Hippocampal formation (tissue), 2 donors: ENCODE data around the gene CCL22.
"Not testable (repeated sequence)": the region's sequence is repeated elsewhere in the genome, so short reads cannot be mapped to it uniquely, and the experiment has no call there.

Experiments
- DNase-seq, 2 donors: peaks; one replicate each; lab custom pipeline; 2025; lab: John Stamatoyannopoulos, UW

CCL22 gene

DNA sequence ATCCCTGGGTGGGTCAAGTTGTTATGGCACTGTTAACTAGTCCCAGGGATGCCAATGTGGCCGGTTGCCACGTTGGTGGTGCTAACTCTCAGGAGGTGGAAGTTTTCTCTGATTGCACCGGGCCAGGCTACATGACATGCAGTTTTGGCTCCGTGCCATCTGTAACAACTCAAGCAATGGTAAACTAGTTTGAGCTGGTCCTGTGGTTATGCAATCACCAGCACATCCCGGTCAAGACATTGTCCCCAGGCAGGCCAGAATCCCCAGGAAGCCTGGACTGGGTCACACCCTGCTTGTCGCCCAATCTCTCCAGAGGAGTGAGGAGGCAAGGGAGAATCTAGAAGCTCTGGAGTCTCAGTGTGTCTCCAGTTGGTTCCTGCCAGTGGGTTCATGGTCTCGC is 35.9 kb downstream of the CCL22 start:
- no peak for DNase-seq

DNA sequence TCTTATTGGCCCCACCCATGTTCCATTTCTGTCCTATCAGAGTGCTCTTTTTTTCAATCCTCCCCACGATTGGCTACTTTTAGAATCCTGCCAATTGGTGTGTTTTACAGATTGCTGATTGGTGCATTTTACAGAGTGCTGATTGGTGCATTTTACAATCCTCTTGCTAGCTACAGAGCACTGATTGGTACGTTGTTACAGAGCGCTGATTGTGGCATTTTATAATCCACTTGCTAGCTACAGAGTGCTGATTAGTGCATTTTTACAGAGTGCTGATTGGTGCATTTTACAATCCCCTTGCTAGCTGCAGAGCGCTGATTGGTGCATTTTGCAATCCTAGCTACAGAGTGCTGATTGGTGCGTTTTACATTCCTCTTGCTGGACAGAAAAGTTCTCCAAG is 36.4 kb downstream of the CCL22 start:
- DNase-seq = no peak

DNA sequence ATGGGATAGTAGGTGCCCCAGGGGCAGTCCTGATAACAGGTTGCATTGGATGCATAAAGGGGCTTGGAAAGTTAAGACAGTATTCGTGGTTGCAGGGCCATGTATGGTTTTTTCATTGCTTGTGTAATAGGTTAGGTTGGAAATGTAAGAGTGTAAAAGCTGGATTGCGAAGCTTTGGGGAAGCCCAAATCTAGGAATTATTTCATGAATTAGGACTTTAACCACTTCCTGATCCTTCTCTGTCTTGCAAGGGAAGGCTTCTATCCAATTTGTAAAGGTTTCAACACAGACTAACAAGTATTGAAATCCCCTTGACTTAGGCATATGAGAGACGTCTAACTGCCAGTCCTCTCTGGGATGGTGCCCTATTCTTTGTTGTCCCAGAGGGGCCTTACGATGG is 38.2 kb downstream of the CCL22 start:
- DNase-seq = no peak

DNA sequence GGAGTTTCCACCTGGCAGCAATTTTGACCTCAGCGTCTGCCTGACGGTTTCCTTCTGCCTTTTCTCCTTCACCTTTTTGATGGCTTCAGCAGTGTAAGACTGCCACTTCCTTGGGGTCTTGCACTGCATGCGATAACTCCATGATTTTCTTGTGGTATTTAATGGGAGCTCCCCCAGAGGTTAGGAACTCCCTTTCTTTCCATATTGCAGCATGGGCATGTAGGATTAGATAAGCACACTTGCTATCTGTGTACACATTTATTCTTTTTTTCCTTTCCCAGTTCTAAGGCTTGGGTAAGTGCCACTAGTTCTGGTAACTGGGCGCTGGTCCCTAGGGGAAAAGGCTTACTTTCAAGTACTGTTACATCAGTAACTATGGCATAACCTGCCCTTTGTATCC is 38.9 kb downstream of the CCL22 start:
- DNase-seq = not testable (repeated sequence)

DNA sequence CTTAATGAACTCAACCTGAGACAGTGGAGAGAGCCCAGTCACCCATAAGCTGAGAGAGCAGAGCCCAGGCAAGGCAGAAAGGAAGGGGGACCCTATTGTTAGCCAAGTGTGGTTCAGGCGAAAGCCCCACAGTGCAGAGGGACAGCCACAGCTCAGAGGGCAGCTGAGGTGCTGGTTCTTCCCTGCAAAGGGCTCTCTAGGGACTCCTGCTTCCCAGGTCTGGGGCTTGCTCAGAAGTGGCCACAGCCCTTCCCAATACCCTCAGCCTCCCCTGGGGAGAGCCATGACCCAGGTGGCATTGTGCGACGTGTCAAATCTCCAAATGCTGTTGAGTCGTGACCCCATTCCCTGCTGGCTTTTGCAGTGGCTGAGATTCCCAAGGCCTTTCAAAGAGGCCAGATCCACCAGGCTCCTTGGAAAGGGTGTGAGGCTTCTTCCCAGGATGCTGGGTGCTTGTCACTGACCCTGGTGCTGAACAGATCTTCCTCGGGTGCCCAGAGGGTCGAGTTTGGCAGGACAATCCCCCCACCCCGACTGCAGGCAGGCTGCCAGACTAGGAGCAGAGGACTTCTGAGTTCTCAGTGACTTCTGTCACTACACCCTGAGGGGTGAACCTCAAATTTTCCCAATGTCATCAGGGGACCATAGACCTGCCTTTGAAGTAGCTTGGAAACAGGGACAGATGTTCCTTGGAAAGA is 43.5 kb downstream of the CCL22 start:
- no peak for DNase-seq

DNA sequence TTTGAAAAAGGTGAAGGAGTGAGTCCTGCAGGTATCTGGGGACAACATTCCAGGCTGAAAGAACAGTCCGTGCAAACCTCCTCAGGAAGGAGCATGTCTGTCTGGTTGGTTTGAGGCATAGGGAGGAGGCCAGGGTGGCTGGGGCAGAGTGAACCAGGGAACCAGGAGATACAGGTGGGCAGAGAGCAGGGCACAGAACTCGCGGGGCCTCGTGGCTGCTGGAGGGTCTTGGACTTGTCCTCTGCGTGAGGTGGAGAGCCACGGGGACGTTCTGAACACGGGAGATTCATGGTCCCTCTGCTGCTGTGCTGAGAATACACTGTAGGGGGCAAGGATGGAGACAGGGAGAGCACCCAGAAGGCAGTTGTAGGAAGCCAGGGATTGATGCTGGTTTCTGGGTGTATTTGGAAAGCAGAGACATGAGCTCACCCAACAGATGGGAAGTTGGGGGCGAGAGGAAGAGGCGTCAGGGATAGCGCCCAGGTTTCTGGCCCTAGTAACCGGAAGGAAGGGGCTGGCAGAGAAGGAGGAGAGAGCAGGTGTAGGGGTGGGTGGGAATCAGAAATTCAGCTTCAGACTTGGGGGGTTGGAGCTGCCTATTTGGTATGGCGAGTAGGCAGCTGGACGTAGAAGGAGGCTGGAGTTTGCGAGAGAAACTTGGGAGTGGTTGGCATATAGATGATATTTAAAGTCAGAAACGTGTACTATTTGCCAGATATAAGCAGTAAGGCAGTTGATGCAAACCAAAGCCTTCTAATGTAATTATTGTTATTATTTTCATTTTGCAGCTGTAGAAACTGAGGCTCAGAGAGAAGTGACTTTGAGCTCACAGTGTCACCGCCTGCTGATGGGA is 45.6 kb downstream of the CCL22 start, which contains the start of gene CCL17:
TSS of gene CCL17 (plus strand) at position 803 of the 853 bp plus-strand sequence. CDS start 9,166 bp downstream, outside the sequence.
- DNase-seq = no peak

DNA sequence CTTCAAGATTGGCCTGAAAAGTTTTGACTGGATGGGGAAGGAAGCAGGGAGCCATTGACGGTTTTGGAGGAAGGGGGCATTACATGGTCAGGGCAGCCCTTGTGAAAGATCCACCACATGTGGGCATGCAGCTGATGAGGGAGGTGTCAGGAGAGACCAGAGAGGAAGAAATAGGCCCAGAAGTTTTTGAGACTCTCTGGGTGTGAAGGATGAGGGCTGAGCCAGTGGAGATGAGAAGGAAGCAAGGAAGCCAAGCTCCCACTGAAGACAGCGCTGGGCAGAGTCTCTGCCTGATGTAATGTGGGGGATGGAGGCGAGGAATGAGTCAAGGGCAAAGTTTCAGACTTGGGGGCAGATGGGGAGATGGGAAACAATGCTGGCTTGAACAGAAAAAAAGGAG is 46.5 kb downstream of the CCL22 start:
- no peak for DNase-seq

DNA sequence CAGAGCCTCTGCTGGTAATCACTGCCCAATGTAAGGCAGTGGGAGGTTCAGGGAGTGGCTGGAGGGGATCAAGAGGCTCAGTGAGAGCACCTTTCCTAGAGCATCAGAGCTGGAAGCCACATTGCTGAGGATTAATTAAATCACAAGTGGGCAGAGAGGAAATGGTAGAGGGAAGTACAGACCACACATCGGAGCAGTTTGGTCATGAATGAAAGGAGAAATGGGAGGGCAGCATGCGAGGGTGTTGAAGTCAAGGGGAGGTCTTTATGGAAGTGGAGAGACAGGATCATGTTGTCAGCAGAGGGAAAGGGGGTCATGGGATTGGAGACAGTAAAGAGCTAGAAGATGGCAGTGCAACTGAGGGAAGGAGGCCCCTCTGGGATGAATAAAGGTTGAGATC is 48.3 kb downstream of the CCL22 start:
- DNase-seq = no peak

DNA sequence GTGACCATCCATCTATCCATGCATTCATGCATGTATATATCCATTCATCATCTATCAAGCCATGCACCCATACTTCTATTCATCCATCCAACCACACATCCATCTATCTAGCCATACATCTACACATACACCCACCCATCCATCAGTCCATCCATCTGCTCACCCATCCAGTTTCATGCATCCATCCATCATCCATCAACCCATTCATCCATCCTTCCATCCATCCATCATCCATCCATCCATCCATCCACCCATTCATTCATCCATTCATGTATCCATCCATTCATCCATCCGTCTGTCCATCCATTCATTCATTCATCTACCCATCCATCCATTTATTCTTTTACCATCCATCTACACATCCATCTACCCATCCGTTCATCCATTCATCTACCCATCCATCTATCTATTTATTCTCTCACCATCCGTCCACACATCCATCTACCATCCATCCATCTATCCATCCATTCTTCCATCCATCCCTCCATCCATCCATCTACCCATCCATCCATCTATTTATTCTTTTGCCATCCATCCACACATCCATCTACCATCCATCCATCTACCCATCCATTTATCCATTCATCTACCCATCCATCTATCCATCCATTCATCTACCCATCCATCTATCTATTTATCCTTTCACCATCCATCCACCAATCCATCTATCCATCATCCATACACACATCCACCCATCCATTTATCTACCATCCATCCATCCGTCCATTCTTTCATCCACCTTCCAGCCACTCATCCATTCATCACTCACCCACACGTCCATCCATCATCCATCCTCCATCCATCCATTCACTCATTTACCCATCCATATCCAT is 49.2 kb downstream of the CCL22 start:
- no peak for DNase-seq

DNA sequence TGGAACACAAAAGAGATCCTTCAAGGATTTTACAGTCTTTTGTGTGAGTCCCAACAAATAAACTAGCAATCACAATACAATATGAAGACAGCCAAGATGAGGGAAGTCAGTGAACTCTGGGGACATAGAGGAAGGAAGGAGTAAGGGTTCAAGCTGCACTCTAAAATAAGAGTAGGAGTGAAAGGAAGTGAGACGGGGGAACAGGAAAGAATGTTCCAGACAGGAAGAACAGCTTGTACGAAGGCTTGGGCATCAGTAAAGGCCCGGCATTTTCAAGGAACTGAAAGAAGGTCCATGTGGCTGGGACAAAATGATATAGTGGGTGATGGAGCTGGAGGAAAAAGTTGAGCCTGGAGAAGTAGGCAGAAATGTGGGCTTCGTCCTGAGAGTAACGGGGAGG is 50.5 kb downstream of the CCL22 start:
- no peak for DNase-seq

DNA sequence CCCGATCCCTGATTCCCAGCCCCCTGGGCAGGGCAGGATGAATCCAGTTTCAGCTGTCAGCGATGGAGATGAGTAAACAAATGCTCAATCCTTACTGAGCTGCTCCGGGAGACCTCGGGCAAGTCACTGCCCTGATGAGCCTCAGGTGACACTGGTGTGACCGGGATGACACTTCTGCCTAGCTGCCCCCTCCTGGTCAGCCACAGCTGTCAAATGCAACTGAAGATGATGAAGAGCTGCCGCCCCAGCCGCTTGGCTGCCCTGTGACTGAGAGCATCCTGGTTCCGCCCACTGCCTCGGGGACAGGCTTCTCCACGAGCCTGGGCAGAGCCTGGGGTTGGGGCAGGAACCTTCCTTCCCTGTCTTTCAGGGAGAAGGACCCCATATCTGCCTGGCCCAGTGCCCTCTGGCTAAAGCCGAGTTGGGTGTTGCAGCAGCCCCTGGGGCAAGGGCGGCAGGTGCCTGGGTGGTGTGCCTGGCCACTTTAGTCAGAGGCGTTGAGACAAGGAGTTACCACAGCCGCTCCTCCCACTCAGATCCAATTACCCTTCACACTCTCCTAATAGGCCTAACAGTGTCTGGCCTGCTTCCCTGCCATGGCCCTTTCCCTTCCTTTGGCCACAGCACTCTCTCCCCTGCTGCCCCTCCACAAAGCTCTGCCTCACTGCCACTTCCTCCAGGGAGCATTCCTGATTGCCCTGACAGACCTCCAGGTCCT is 51.4 kb downstream of the CCL22 start:
- DNase-seq = no peak

DNA sequence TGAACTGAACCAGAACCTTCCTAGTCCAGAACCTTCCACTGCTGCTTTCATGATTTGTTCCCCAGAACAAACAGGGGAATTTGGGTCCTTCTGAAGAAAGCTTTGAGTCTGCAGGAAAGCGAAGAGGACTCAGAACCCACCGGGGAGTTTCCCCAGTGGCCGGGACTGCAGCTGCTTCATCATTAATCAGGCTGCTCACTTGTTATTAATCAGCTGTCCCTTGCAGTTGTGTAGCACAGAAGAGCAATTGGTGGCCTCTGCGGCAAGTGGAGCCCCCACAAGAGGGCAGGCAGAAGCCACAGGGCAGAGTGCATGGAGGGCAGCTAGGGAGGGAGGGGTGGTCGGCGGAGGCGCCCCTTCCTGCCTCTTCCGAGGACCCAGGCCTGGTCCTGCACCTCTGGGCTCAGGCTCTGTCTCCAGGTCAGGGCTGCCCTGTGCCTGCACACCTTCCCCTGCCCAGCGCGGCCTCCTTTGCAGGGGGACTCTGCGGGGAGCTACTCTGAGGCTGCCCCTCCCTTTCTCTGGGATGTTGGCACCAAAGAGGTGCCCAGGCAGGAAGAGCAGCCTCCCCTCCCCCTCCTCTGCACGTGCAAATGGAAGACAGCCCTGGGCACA is 52.9 kb downstream of the CCL22 start:
- DNase-seq = no peak

DNA sequence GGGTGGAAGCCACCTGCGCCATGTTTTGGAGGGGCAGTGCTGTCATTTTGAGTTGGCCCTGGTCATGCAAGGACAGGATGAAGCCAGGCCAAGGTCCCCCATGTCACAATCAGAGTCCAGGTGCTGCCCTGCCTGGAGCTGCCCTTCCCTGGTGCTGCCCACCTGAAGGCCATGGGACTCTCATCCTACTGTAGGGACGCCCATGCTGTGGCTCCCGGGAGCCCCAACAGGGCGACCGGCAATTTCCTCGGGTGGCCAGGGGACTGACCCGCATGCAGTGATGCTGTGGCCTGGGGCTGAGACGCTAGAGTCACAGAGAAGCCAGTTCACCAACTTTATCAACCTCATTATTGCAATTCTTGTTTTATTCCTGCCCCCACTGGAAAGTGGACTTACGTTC is 54.0 kb downstream of the CCL22 start:
- no peak for DNase-seq

DNA sequence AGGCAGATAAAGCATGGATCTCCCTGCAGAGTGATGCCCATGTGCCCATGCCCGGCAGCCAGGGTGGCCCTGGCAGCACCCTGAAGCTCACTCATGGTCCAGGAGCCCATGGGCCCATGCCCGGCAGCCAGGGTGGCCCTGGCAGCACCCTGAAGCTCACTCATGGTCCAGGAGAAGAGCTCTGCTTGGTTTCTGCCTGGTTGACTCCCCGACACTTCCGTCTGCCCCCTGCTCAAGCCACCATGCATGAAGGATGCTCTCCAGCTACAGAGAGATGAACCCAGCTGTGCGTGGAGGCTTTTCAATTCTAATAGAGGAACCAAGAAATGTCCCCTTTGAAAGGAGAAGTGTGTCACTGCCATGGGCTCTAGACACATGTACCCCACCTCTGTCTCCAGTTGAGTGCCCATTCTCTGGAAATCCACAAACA is 54.7 kb downstream of the CCL22 start:
- no peak for DNase-seq

DNA sequence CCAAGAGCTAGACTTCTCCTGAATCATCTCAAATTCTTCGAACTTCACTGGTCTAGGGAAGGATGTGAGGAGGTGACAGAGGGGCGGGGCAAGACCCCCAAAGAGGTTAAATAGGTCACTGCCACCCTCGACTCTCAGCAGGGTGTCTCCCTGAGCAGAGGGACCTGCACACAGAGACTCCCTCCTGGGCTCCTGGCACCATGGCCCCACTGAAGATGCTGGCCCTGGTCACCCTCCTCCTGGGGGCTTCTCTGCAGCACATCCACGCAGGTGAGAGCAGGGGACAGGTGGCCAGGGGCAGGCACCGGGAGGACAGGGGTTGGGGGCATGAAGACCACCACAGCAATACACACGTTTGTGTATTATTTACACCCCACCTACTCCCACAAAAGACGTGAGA is 55.1 kb downstream of the CCL22 start:
- DNase-seq = no peak
